Measurements from ENCODE around the gene AUTS2. TPM values are rescaled to one million over a fixed set of nuclear protein-coding genes. Genes with fewer than 3 reads are reported as not detected.

The AUTS2 gene
- total and polyA plus RNA-seq, 2 experiments from 2014 or later = 32.0 to 91.0 TPM

DNA sequence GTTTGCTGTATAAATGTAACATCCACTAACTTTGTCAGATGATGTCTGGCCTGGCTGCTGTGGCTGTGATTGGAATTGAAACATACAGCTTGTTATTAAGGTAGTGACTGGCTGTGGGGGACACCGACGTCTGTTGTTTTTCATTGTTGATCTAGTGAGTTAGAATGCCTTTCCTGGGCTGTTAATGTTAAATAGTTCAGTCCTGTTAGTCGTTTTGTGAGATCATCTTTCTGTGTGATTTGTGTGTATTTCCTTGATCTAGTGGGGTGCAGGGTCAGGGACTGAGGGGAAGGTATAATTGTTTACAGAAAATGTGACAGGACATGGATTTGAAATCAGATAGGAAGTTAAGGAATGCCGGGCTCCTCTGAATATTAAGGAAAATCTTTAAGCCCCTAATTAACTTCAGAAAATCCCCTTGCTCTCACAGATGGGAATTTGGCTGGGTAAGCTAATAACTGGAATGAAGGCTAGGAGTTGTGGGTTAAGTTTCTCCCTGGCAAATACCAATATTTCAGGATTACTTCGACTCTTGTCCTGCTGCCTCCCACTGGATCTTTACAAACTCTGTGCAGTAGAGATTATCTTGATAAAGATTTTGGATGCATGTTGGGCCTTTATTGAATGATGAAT, 163.1 kb downstream of the AUTS2 start:
- H4K20me1 ChIP-seq (replicated peaks; ENCODE audit: insufficient read depth) = no peaks in the 10 kb centered on the region
- DNase-seq (ENCODE audit: low spot score) (no peak), ATAC-seq (no peak)
- no peaks in the 10 kb centered on the region for H3F3A ChIP-seq (replicated peaks; ENCODE audit: low read depth)
- no peak overlapping the region for H3K4me3 ChIP-seq
- no peaks in the 10 kb centered on the region for H3K36me3 ChIP-seq (ENCODE audit: insufficient read depth)
- Mint-ChIP-seq H3K27ac (no peak overlapping the region), H3K27me3 (ENCODE audit: insufficient read depth, low read depth, poor library complexity) (no peaks in the 10 kb centered on the region), H3K4me1 (peaks cover 24% of the 10 kb centered on the region; the same call in 2 of the 3 replicates), H3K36me3 (ENCODE audit: low read depth) (no peaks in the 10 kb centered on the region), H3K9me3 (no peaks in the 10 kb centered on the region), H3K4me3 (no peak overlapping the region)
- H3K27ac ChIP-seq (ENCODE audit: low read depth) = no peak overlapping the region
- H2AFZ ChIP-seq = no peak overlapping the region
- TF ChIP-seq STAT1 (IDR thresholded peaks at IDR 0.05; ENCODE audit: unreplicated experiment) (no peak), NANOG (IDR thresholded peaks at IDR 0.05; ENCODE audit: borderline replicate concordance) (no peak), ZNF462 (CRISPR knock-in tag; IDR thresholded peaks at IDR 0.05) (no peak), CTCF (conservative IDR thresholded peaks at IDR 0.05; ENCODE audit: low read depth in 2 of 2) (no peak), ZNF114 (CRISPR knock-in tag; IDR thresholded peaks at IDR 0.05) (no peak), EZH2phosphoT487 (IDR thresholded peaks at IDR 0.05; ENCODE audit: unreplicated experiment) (no peak), REST (IDR thresholded peaks at IDR 0.05; ENCODE audit: unreplicated experiment) (no peak), EZH2 (IDR thresholded peaks at IDR 0.05; ENCODE audit: low read depth, unreplicated experiment) (no peak), JUNB (IDR thresholded peaks at IDR 0.05; ENCODE audit: unreplicated experiment) (no peak), ZNF331 (CRISPR knock-in tag; IDR thresholded peaks at IDR 0.05; ENCODE audit: low read depth) (no peak), POLR2AphosphoS5 (IDR thresholded peaks at IDR 0.05; ENCODE audit: low read depth) (no peak), CREB1 (CRISPR knock-in tag; IDR thresholded peaks at IDR 0.05; ENCODE audit: low read depth) (no peak)
- TF ChIP-seq, protein P1, sequence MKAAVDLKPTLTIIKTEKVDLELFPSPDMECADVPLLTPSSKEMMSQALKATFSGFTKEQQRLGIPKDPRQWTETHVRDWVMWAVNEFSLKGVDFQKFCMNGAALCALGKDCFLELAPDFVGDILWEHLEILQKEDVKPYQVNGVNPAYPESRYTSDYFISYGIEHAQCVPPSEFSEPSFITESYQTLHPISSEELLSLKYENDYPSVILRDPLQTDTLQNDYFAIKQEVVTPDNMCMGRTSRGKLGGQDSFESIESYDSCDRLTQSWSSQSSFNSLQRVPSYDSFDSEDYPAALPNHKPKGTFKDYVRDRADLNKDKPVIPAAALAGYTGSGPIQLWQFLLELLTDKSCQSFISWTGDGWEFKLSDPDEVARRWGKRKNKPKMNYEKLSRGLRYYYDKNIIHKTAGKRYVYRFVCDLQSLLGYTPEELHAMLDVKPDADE (IDR thresholded peaks at IDR 0.05) = no peak
- no peak overlapping the region for H3K4me2 ChIP-seq
- no peaks in the 10 kb centered on the region for H3K9me2 ChIP-seq (ENCODE audit: insufficient read depth)
- H3K79me2 ChIP-seq (replicated peaks; ENCODE audit: insufficient read depth) = no peaks in the 10 kb centered on the region
- H3K4me1 ChIP-seq (ENCODE audit: insufficient read depth) = peaks cover 13% of the 10 kb centered on the region
- no peaks in the 10 kb centered on the region for H3K27me3 ChIP-seq (ENCODE audit: insufficient read depth)

All from GM23338 (cell line).